Measurements from ENCODE around the gene CNPY1.

CNPY1 gene

DNA sequence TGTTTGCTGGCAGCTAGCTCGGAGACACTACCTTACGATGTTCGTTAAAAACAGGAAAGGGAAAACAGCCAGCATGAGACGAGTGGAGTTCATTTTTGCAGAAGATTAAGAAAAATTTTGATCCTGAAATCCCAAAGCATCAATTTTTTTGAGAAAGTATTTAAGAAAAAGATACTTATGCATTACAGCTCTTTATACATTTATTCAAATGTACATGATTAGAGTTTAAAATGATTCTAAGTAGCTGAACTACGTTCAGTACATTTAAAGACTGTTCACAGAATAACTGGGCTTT lies 34.7 kb downstream of the CNPY1 start:
- Histone ChIP-seq H3K79me2 (ENCODE audit: insufficient read depth, low read length) (no peaks in the 10 kb centered on the region), H3K27ac (ENCODE audit: low read length) (no peak overlapping the region), H3K27me3 (ENCODE audit: insufficient read depth, low read length, poor library complexity) (peaks cover 48% of the 10 kb centered on the region), H2AFZ (ENCODE audit: low read depth, low read length) (no peak overlapping the region), H3K4me1 (ENCODE audit: insufficient read depth, low read length) (no peaks in the 10 kb centered on the region), H3K36me3 (ENCODE audit: insufficient read depth, low read length) (no peaks in the 10 kb centered on the region), H3K9ac (ENCODE audit: low read depth, low read length) (no peak overlapping the region), H3K4me3 (ENCODE audit: low read depth in 1 of 2, low read length in 2 of 2) (no peak overlapping the region), H3K4me2 (ENCODE audit: insufficient read depth, low read length) (no peak overlapping the region), H4K20me1 (ENCODE audit: insufficient read depth, low read length) (no peaks in the 10 kb centered on the region), H3K9me3 (ENCODE audit: insufficient read depth, low read length, severe bottlenecking) (no peaks in the 10 kb centered on the region)
- no peak for TF ChIP-seq EZH2 (IDR thresholded peaks at IDR 0.05; ENCODE audit: borderline replicate concordance, low read depth, low read length, severe bottlenecking)
- TF ChIP-seq, protein P1, sequence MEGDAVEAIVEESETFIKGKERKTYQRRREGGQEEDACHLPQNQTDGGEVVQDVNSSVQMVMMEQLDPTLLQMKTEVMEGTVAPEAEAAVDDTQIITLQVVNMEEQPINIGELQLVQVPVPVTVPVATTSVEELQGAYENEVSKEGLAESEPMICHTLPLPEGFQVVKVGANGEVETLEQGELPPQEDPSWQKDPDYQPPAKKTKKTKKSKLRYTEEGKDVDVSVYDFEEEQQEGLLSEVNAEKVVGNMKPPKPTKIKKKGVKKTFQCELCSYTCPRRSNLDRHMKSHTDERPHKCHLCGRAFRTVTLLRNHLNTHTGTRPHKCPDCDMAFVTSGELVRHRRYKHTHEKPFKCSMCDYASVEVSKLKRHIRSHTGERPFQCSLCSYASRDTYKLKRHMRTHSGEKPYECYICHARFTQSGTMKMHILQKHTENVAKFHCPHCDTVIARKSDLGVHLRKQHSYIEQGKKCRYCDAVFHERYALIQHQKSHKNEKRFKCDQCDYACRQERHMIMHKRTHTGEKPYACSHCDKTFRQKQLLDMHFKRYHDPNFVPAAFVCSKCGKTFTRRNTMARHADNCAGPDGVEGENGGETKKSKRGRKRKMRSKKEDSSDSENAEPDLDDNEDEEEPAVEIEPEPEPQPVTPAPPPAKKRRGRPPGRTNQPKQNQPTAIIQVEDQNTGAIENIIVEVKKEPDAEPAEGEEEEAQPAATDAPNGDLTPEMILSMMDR (IDR thresholded peaks at IDR 0.05; ENCODE audit: borderline replicate concordance, extremely low read depth, low read length, poor library complexity, severe bottlenecking) = no peak
- DNase-seq (no peak), ATAC-seq (ENCODE audit: insufficient read depth, low read depth) (no peak)

DNA sequence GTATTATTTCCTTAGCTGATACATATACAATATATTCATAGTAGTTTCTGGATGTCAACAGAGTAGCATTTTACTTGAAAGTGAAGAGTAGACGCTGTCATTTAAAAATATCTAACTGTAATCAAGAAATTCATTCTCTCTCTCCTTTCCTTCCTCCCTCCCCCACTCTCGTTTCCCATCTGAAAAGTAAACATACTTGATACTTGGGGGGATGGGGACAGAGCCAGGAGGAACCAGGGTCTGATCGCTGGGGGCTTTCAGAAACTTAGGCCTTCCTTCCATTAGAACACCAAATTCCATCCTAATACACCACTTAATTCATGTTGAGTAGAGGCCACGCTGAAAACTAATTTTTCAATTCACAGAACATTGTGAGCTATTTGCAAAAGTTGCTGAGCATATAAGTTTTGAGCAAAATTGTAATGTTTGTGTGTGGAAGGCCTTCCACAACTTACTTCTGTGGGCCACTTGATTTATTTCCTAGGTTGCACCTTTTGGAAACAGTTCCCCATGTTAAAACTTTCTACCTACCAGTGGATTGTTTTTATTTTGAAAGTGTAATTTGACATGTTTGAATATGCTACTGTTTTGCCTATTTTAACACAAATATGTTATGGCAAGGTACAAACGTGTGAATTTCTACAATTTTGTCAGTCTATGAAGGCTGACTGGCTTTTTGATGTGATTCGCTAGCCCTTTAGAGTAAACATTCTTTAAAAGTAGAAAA lies 35.2 kb downstream of the CNPY1 start:
- Histone ChIP-seq H4K20me1 (ENCODE audit: insufficient read depth, low read length) (no peaks in the 10 kb centered on the region), H3K27me3 (ENCODE audit: insufficient read depth, low read length, poor library complexity) (peaks cover 50% of the 10 kb centered on the region), H3K4me1 (ENCODE audit: insufficient read depth, low read length) (no peaks in the 10 kb centered on the region), H3K4me2 (ENCODE audit: insufficient read depth, low read length) (no peak overlapping the region), H3K36me3 (ENCODE audit: insufficient read depth, low read length) (no peaks in the 10 kb centered on the region), H3K27ac (ENCODE audit: low read length) (no peak overlapping the region), H2AFZ (ENCODE audit: low read depth, low read length) (no peak overlapping the region), H3K9ac (ENCODE audit: low read depth, low read length) (no peak overlapping the region), H3K9me3 (ENCODE audit: insufficient read depth, low read length, severe bottlenecking) (no peaks in the 10 kb centered on the region), H3K79me2 (ENCODE audit: insufficient read depth, low read length) (no peaks in the 10 kb centered on the region), H3K4me3 (ENCODE audit: low read depth in 1 of 2, low read length in 2 of 2) (no peak overlapping the region)
- DNase-seq (no peak), ATAC-seq (ENCODE audit: insufficient read depth, low read depth) (no peak)
- TF ChIP-seq, protein P1 (IDR thresholded peaks at IDR 0.05; ENCODE audit: borderline replicate concordance, extremely low read depth, low read length, poor library complexity, severe bottlenecking) = no peak

DNA sequence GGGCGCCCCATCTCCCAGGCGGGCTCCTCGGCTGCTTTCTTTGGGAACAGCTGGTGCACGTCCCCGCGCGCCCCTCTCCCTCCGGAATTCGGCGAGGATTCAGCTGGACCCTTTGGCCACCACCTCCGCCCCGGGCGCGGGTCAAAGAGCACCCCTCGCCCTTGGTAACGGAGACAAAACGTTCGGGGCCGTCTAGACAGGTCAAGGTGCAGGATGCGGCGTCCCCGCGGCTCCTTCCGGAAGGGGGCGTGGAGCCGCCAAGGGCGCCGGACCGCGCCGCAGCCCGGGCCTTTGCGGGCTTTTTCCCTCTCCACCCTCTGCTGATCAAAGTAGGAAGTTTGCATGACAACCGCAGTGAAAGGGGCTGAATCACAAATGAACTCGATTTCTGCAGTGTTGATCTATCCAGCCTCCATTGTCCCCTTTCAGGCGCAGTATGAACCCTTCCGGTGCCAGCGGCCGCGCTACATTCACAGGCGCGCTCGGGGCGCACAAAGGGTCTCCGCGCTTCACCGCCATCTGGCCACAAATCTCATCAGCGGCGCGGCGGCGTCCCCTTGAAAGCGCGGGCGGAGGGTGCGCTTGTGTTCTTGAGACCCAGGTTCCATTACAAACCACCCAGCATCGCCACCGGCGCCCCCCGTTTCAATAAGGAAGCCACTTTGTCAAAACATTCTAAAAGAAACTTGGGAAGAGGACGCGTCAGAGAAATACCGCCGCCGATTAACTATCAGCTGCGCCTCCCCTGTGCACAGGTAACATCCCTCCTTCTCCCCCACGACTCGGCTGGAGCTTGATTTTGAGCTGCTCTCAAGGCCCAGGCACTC lies 36.4 kb downstream of the CNPY1 start:
- H3K4me3 ChIP-seq (ENCODE audit: low read depth in 1 of 2, low read length in 2 of 2) = no peak overlapping the region
- no peak for DNase-seq
- no peak overlapping the region for H2AFZ ChIP-seq (ENCODE audit: low read depth, low read length)
- TF ChIP-seq, protein P1 (IDR thresholded peaks at IDR 0.05; ENCODE audit: borderline replicate concordance, extremely low read depth, low read length, poor library complexity, severe bottlenecking) = no peak
- TF ChIP-seq EZH2 (IDR thresholded peaks at IDR 0.05; ENCODE audit: borderline replicate concordance, low read depth, low read length, severe bottlenecking) = no peak
- H3K79me2 ChIP-seq (ENCODE audit: insufficient read depth, low read length) = no peaks in the 10 kb centered on the region
- no peak overlapping the region for H3K27ac ChIP-seq (ENCODE audit: low read length)
- no peaks in the 10 kb centered on the region for H3K36me3 ChIP-seq (ENCODE audit: insufficient read depth, low read length)
- H3K9me3 ChIP-seq (ENCODE audit: insufficient read depth, low read length, severe bottlenecking) = no peaks in the 10 kb centered on the region
- no peak for ATAC-seq (ENCODE audit: insufficient read depth, low read depth)
- H3K27me3 ChIP-seq (ENCODE audit: insufficient read depth, low read length, poor library complexity) = peaks cover 57% of the 10 kb centered on the region
- no peak overlapping the region for H3K4me2 ChIP-seq (ENCODE audit: insufficient read depth, low read length)
- no peaks in the 10 kb centered on the region for H4K20me1 ChIP-seq (ENCODE audit: insufficient read depth, low read length)
- no peaks in the 10 kb centered on the region; the same call in 1 of the 2 replicates for H3K4me1 ChIP-seq (ENCODE audit: insufficient read depth, low read length)
- no peak overlapping the region for H3K9ac ChIP-seq (ENCODE audit: low read depth, low read length)

All from DND-41 (cell line).